Erythroblast (primary cell): ENCODE data around the gene WNT6.
"Not testable (repeated sequence)": the region's sequence is repeated elsewhere in the genome, so short reads cannot be mapped to it uniquely, and the experiment has no call there.

Source experiments
- DNase-seq, 2 experiments: peaks; one replicate each; lab custom pipeline; 2025; lab: John Stamatoyannopoulos, UW
- GATA1 ChIP-seq: IDR thresholded peaks from 2 replicates; pipeline ENCODE4 v1.6.1; 2011; ENCODE audit warnings: low read depth, mild to moderate bottlenecking, control low read depth, low read length, moderate library complexity
- POLR2A ChIP-seq: IDR thresholded peaks from 2 replicates; pipeline ENCODE4 v1.6.1; 2011; ENCODE audit warnings: mild to moderate bottlenecking, low read length

The WNT6 gene

DNA sequence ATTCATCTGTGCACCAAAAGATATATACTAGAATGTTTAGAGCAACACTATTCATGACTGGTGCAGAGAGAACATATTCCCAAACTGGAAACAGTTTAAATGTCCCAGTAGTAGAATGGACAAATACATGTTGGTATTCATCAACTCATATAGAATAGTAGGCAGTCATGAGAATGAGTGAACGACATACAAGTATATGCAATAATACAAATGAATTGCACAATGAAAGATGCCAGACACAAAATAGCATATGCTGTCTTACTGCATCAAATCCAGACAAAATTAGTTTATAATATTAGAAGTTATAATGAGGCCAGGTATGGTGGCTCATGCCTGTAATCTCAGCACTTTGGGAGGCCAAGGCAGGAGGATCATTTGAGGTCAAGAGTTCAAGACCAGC lies 19.7 kb upstream of the WNT6 start:
- no peak for DNase-seq
- TF ChIP-seq GATA1 (no peak), POLR2A (no peak)

DNA sequence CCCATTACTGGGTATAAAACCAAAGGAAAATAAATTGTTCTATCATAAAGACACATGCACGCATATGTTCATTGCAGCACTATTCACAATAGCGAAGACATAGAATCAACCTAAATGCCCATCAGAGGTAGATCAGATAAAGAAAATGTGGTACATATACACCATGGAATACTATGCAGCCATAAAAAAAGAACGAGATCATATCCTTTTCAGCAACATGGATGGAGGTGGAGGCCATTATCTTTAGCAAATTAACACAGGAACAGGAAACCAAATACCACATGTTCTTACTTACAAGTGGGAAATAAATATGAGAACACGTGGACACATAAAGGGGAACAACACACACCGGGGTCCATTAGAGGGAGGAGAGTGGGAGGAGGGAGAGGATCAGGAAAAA lies 15.3 kb upstream of the WNT6 start:
- DNase-seq: not testable (repeated sequence)

DNA sequence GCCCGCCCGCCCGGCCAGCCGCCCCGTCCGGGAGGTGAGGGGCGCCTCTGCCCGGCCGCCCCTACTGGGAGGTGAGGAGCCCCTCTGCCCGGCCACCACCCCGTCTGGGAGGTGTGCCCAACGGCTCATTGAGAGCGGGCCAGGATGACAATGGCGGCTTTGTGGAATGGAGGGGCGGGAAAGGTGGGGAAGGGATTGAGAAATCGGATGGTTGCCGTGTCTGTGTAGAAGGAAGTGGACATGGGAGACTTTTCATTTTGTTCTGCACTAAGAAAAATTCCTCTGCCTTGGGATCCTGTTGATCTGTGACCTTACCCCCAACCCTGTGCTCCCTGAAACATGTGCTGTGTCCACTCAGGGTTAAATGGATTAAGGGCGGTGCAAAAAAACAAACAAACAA lies 12.6 kb upstream of the WNT6 start:
- not testable (repeated sequence) for DNase-seq

DNA sequence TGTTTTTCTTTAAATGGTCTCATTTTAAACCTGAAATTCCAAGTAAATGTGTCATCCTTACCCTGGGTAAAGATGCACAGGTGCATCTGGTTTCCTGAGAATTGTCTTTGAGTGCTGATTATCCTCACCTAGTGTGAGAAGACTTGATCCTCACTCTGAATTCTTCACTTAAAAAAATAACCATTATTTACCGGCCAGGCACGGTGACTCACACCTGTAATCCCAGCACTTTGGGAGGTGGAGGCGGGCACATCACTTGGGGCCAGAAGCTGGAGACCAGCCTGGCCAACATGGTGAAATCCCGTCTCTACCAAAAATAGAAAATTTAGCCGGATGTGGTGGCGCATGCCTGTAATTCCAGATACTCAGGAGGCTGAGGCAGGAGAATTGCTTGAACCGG lies 9.9 kb upstream of the WNT6 start:
- TF ChIP-seq GATA1 (no peak), POLR2A (no peak)
- no peak for DNase-seq

DNA sequence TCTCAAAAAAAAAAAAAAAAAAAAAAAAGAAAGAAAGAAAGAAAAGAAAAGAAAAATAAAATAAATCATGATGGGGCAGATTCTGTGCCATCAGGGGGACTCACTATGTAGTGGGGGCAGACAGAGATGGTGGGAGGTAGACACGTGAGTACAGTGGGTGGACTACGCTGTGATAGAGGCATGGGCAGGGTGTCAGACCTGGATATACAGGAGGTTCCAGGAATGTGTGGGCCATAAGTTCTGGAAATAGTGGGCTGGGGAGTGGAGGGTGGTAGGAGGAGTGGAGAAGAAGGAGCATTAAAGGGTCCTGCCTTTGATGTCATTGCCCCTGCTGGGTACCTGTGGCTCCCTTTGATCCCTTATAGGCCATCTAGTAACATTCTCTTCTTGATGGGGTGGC lies 8.8 kb upstream of the WNT6 start:
- DNase-seq: no peak
- no peak for TF ChIP-seq POLR2A
- no peak for TF ChIP-seq GATA1

DNA sequence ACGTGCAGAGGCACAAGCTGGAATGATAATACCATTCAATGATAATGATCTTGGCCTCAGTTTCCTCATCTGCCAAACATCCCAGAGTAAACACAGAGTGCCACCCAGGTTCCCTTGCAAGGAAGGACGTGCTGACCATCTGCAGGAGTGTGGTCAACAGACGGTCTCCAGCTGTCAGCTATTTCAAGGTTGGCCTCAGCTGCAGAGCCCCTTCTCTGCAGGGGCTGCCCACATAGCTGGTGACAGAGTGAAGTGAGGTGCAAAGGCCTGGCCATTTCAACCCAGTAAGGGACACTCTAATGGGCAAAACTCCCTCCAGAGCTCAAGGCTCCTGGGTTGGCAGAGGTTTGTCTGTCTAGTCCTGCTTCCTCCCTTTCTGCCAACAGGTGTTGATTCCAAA lies 8.3 kb upstream of the WNT6 start:
- no peak for DNase-seq
- TF ChIP-seq POLR2A (no peak), GATA1 (no peak)

DNA sequence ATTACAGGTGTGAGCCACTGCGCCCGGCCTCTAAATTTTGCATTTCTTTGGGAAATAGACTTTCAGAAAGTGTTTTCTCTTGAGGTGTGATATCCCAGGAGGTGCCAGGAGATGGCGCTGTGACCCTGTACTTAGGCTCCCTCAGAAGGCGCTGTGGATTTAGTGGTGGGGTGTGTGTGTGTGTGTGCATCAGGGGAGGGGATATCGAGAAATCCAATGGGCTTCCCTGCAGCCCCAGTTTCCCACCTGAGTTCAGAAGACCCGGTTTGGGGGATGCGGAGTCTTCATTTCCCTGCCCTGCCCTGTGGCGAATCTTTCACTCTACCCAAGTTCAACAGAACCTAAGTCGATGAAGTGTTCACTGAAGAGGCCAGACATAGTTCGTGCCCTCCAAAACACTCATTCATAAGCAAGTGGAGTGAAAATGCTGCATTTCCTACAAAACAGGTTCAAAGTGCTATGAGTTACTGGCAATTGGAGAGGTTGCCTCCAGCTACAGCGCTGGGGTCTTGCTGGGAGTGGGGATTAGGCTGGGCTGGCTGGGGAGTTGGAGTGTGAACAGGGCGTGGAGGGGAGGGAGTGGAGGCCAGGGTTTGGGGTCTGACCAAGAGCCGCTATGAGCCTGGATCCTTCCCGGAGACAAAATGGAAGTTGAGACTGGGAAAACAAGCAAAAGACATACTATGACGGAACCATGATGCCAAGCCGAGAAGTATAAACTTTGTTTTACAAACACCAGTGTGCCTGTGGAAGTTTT lies 6.5 kb upstream of the WNT6 start:
- TF ChIP-seq GATA1 (no peak), POLR2A (no peak)
- peak; percentile 62 to 74 for DNase-seq

DNA sequence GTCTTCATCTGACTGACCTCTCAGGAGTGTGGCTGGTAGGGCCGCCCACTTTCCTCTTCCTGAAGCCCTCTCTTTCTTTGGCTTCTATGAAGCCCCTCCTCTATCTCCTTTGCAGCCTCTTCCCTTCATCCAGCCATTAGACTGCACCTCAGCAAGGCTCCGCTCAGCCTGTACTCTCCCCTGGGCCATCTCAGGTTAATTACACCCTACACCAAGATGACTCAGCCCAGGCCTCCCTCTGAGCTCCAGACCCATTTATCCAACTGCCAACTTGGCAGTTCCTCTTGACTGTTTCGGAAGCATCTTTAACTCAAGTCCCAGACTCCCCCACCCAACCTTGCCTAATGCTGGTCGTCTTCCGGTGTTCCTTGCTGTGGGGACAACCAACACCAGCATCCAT lies 5.8 kb upstream of the WNT6 start:
- no peak for TF ChIP-seq GATA1
- no peak for TF ChIP-seq POLR2A
- DNase-seq: no peak

DNA sequence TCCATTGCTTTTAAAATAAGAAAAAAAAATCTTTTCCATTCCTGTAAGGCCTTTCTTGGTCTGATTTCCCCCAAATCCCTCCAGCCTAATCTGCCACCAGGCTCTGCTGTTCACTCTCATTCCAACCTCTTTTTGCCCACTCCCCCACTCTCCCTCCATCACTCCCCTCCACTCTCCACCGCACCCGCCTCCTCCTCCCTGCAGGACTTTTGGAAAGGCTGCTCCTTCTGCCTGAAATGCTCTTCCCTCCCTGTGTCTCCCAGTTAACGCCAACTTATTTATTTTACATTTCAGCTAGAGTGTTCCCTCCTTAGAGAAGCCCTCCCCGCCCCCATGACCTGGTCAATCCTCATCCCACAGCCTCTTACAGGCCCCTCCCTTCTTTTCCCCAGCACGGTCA lies 4.7 kb upstream of the WNT6 start:
- no peak for DNase-seq
- TF ChIP-seq POLR2A (no peak), GATA1 (no peak)

DNA sequence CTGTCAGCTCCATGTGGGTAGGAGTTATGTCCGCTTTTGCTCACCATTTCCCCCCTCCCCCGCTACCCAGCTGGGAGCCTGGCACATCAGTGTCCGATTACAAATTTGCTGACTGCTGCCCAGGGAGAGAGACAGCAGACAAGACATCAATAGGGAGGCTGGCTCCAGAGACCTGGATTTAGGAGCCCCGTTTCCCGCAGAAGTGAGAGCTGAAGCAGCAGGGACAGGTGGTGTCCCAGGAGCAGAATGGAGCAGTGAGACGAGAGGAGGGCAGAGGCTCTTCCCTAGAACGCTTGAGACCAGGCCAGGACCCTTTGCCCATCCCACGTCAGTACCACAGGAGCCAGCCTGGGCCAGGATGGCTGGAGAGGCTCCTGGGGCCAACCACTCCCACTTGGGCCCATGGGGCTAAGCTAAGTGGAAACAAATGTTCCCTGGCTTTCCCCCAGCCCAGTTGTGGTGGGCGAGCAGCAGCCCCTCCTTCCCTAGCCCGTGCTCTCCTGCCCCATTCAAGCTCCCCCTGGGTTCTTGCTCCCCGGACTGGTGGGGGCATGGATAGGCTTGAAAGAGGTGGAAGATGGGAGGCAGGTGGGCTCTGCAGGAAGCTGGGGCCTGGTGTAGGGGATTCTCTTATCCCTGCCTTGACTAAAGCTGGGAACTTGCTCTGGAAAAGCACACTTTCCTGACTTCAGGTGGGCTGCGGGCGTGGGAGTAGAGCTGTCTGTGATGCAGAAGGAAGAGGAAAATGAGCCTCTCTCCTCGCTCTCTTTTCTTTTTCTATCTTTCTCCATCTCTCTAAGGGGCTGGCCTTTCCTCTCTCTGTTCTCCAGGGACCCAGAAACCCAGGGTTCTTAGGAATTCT lies 4.1 kb upstream of the WNT6 start:
- TF ChIP-seq GATA1 (no peak), POLR2A (no peak)
- DNase-seq: no peak

DNA sequence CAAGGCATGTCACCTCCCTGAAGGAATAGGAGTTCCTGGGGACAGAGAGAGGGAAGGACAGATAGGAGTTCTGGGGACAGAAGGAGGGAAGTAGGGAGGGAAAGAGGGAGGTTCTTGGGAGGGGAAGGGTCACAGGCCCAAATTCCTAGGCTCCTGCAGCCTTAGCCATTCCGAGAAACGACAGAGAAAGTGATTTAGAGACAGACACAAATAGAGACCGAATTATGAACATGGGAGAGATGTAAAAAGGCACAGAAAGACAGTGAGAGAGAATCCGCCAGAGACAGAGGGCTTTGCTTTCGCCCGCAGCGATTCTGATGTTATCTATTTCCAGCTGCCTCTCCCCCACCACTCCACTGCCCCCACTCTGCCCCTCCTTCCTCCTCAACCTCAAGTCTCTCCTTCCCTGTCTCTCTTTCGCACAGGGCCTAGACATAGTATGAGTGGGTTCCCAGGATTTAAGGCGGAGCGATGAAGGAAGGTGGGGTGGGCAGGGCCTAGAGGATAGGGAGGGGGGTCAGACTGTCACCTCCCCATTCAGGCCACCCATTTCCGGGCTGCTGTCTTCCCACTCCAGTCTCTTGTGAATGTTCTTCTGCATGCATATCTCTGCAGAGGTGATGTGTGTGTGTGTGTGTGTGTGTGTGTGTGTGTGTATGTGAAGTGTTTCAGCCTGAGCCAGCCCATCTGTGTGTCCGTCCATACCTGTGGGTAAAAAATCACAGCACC lies 3.3 kb upstream of the WNT6 start:
- no peak for TF ChIP-seq POLR2A
- TF ChIP-seq GATA1: no peak
- DNase-seq: no peak

DNA sequence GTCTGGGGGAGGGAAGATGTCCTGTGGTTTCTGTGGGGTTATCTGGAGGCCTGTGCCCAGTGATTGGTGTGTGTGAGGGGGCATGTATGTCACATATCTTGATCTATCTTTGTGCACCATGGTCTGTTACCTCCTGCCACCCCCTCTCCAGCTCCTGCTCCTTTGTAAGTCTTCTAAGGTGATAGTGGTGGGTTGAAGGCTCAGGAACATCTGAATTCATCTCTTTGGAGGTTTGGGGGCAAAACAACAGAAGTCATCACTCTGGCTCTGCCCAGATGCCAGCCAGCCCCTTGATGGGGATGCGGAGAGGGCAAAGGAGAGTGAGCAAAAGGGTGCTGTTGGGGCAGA lies 2.7 kb upstream of the WNT6 start:
- no peak for DNase-seq
- TF ChIP-seq POLR2A: no peak
- no peak for TF ChIP-seq GATA1

DNA sequence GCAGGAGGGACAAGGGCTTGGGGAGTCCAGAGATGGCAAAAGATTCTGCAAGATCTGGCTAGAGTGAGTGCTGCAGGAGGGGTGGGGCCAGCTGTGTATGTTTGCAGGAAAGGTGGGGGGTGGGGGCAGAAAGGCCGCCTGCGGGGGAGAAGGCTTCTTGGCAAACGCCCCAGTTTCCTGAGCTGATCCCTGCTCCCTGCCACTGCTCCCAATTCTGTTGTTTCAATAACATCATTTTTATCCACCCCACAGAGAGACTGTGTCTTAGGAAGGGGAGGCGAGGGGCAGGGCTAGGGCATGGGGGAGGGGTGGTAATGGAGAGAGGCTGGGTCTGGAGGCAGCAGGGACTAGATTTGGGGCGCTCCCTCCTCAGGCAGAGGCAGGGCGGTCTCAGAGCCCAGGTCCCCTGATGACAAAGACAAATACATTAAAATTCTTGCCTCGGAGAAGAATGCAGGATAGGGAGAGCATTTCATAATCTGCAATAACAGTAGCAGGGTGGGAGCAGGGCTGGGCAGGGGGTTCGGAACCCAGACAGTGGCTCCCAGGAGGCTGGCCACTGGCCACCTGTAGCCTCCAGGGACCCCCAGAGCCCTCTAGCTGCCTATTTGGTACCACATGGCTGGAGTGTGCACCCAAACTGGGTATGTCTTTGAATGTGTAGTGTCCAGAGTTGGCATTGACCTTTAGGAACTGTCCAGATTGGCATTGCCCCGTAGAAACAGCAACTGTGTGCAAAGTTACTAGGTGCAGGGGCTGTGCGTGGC lies 2.1 kb upstream of the WNT6 start:
- DNase-seq: no peak
- TF ChIP-seq GATA1 (no peak), POLR2A (no peak)

DNA sequence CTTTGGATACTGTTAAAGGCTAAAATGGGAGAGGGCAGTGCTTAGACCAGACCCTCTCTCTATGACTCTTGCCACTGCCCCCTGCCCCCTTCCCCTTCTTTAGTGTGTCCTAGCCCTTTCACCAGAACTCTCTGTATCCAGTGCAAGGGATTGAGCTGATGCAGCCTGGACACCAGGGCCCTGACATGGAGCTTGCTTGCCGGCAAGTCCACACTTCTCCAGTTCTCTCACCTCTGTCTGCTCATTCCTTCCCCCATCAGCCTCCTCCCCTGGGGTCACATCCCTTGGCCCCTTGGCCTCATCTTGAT lies 1.5 kb upstream of the WNT6 start:
- TF ChIP-seq POLR2A: no peak
- DNase-seq: no peak
